Activated CD8-positive, alpha-beta memory T cell treated with anti-CD3 and anti-CD28 coated beads for 48 hours (primary cell): ENCODE data around the gene ANTXR1.

Experiments used
- DNase-seq, 3 experiments: peaks; one replicate each; pipeline ENCODE4 v3.0.0-alpha.2; 2020; ENCODE audit warnings: low read depth in 2 of 3, low spot score in 2 of 3

ANTXR1 gene

DNA sequence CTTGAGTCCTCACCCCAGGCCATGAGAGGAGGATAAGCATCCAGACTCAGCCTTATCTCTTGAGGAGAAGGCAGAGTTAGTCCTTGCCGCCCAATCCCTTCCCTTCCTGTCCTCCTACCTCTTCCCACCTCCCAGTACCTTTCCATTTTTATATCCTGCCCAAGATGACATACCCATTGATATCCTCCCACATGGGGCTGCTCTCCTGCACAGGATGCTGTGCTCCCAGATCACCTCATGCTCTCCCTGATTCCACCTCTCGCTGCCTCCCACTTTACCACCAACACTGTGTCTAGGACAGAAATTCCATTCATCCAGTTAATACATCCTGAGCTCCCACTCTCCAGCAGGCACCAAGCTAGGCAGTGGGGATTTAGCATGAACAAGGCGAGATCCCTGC is 191.7 kb downstream of the ANTXR1 start:
- no peak for DNase-seq

DNA sequence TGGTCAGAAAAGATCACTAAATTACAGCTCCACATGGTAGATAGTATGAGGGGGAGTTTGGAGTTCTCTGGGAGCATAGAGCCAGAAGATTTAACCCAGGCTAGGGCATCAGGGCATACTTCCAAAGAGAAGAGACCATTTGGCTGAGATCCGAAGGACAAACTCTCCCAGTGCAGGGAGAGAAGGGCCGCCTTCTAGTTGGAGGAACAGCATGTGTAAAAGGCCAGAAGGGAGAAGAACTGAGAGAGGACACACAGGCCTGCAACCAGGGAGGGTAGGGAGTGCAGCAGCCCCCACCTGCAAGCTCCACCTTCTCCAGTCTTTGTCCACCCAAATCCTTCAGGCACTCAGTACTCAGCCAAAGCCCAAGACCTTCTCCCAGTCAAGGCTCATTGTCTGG is 192.1 kb downstream of the ANTXR1 start:
- DNase-seq = no peak

DNA sequence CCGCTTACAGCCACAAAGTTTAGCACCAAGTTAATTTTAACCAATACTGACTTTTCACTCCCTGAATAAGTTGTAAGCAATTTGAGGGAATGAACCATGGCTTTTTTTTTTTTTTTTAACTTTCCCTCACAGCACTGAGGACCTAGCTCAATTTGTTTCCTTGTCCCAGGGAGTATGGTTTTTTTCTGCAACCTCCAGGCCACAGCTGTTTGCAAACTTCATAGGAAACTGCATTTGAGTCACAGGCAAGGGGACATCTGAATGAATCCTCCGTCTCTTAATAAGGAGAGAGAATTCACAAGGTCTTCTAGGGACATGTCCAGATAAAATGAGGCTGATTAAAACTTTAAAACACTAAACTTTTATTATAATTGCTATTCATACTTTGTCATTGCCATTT is 192.5 kb downstream of the ANTXR1 start:
- DNase-seq = no peak

DNA sequence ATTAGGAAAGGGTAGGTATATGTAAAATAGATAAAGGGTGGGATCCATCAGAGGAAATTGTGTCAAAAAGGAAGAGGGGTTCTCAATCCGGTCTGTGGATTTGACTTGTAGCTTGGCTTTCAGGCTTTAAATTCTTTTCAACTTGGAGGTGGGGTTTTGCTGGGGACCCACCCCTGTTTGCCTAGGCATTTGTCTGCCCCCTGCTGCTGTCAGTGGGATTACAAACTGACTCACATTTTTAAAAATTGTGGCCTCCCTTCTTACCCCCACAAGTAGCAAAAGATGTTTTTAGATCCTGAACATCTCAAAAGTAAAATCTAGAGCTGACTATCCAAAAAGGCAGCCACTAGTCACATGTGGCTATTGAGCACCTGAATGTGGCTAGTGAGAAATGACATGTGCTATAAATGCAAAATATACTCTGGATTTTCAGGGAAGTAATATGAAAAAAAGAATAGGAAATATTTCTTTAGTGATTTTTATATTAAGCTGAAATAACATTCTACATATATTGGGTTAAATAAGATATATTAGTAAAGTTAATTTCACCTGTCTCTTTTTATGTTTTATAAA is 195.1 kb downstream of the ANTXR1 start:
- DNase-seq = no peak

DNA sequence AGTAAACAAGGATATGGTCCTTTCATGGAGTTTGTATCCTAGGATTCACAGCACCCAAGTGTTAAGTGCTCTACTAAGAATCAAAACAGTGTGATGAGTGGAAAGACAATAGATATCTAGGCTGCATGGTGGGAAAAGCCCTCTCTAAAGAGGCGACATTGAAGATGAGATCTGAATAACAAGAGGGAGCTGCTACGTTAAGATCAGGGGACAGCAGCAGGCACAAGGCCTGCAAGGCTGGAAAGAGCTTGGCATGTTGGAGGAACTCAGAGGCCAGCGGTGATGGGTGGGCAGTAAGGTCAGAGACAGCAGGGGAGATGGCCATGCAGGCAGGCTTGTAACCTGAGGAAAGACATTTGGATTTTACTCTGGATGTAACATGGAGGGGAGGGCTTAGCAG is 196.5 kb downstream of the ANTXR1 start:
- DNase-seq = no peak

DNA sequence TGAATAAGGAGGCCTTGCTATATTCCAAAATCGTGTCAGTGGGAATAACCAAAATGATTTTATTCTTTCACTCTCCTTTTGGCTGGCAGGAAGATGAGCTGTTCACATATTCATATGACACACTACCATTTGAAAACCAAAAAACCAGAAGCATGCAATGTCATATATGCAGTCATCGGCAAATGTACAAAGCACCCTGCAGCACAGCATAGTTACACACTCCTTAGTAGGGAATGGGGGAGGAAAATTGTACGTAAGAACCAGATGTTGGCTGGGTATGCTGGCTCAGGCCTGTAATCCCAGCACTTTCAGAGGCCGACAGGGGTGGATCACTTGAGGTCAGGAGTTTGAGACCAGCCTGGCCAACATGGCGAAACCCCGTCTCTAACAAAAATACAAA is 197.4 kb downstream of the ANTXR1 start:
- no peak for DNase-seq

DNA sequence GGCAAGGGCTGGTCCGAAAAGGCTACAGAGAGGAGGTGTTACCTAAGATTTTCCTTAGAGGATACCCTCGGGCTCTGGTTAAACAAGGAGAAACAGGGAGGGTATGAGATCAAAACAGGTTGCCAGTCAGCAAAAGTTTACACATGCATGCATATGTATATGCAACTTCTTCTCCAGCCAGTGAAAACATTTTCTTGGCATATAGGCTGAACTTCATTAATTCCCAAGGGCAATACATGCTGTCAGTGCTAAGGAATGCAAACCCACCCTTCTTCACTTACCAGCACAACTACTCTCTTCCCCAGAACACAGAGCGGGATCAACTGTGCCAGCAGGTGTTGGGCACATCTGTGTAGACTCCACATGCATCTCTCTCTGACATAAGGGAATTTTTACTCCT is 198.1 kb downstream of the ANTXR1 start:
- no peak for DNase-seq

DNA sequence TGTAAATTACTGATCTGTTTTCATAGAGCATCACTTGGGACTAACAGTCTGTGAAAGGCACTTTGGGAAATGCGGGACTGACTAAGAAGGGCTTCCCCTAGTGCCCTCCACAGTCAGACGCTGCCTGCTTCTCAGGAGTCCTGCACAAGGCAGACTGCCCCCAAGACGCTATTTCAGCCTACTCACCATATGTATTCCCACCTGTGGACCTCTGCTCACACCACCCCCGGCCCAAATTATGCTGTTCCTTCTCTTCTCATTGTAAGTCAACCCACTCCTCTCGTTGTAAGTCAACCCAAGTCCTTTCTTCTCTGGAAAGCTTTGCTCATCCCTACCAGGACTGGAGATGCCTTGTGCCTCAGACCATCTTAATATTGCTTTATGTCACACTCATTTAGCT is 198.7 kb downstream of the ANTXR1 start:
- DNase-seq = no peak

DNA sequence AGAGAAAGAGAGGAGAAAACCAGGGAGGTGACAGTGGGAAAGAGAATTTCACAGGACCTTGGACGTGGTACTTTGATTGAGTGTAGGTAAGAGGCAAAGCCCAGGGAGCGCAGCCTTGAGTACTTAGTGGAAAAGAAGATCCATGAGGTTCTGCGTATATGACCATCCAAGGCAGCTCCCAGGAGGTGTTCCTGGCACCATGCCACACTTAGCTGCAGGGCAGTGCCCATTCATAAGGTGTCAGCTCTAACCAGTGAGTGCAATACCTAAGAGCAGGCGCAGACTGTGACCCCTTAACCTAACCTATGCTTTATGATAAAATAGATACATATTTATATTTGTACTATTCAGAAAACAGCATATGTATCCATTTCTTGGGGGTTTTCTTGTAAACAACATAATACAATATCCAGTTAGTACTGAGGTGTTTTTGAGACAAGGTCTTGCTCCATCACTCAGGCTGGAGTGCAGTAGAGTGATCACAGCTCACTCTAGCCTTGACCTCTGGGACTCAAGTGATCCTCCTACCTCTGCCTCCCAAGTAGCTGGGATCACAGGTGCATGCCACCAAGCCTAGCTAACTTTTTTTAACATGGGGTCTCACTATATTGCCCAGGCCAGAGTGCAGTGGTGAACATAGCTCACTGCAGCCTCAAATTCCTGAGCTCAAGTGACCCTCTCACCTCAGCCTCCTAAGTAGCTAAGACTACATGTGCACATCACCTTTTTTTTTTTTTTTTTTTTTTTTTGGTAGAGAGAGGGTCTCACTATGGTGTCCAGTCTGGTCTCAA is 199.5 kb downstream of the ANTXR1 start:
- no peak for DNase-seq

DNA sequence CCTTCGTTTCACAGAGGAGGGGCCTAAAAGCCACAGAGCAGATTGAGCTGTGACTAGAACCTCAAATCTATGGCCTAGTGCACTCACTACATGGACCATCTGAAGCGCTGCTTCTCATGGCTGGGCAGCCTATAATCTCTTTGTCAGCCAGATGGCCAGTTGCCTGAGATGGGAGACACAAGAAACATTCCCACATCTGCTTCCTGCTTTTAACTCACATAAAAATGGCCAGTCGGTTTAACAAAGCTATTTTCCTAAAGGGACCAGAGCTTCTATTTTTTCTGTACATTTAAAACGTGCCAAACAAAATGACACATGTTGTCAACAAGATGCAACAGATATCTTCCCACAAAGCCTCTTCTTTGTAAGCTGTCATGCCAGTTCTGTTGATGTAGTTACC is 200.2 kb downstream of the ANTXR1 start:
- DNase-seq = no peak

DNA sequence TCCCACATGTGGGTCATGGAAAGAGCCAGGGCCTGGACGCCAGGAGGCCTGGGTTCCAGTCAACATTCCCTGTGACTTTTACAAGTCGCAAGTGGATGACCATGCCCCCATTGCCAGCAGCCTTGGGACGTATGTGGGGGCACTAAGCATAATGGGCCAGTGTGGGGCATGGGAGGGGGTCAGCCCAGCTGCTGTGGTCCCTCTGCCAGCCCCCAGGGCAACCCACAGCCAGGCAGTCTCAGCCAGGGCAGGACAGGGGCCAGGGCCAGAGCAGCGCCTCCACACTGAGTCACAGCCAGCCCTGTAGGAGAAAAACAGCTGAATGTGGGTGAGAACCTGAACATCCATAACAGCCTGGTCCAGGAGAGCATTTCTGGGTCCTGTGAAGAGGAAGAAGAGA is 200.8 kb downstream of the ANTXR1 start:
- no peak for DNase-seq

DNA sequence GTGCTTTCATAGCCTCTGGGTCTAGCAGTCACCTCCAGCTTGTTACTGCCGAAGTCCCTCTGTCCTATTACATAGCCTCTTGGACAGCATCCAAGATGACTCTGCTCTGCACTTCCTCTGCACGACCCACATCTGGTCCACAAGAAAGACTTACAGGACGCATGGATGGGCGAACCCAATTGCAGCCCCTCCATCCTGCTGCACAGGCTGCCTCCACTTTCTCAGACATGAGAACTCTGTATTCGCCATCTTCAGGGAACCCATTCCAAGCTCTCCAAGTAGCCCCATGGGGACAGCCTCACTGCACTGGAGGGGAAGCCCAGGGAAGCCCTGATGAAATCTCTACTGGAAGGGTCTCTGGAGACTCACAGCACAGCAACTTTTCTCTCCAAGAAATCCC is 201.9 kb downstream of the ANTXR1 start:
- no peak for DNase-seq

DNA sequence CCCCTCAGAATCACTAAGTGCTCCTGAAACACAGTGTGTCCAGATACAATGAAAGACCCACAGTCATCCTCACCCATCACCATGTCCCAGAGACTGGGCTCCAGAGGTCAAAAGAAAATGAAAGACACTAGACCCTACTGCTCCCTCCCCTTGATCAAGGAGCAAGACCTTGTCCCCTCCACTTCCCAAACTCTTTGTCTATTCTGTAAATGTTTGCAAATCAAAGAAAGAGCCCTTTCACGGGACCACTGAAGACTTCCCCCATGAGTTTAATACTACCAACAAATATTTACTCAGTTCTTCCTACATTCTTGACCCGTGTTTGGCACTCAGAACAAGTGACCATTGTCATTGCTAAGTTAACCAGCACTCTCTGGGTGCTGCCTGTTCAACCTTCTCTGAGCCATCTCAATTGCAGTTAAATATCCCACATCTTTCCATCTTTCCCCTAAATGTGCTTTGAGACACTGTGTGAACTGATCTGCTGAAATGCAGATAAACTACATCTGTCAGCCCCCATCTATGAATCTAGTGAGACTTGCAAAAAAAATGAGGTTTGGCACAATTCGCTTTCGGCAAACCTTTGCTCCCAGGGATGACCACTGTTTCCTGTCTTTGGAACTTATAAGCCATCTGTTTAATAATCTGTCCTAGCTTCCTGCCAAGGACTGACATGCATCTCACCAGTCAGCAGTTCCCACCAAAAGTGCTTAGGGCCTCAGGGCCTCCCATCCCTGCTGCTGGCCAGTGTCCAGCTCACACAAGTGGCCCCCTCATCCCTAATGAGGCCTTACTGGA is 203.8 kb downstream of the ANTXR1 start:
- no peak for DNase-seq

DNA sequence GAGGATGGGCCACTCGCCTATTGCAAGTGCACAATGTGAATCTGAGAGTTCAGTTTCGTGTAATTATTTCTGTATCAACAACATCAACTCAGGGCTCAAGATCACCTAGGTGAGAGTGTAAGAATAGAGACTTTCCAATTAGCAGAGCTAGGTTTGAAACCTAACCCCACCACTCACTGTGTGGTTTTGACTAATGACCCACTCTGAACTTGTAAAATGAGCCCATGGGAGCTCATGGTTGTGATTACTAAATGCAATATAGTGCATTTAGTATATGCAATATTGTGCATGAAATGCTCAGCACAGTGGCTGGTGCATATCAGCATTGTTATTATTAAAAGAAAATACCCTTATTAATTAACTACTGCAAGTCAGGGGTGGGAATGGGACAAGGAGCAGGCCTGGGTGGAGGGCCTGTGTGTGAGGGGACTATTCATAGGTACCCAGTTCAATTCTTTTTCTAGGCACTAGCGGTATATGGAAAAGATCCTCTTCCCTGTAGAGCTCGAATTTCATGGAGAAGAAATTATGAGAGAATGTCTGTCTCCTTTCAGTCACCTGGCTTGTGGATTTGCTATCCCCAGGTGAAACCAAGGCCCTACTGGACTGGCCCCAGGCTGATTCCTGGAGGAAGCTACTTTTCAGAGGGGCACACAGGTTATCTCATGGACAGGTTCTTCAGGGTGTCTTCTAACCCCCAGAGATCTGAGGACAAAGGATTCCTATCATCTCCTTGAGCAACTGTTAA is 204.5 kb downstream of the ANTXR1 start:
- DNase-seq = no peak

DNA sequence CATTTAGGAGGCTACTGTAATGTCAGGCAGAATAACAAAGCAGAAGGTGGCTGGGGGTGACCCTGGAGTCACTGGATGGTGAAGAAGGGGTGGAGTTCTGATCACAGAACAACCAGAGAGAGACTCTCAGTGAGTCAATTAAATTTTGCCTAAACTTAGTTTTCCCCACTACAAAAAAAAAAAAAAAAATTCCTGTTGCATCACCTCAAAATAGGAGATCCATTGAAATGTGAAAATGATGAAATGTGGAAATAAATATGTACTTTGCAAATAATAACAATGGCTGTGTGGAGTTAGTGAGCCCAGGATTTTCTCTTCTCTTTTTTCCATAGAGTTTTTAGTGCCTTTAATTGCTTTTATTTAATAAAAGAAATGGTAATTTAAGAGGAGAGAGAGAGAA is 208.5 kb downstream of the ANTXR1 start:
- no peak for DNase-seq

DNA sequence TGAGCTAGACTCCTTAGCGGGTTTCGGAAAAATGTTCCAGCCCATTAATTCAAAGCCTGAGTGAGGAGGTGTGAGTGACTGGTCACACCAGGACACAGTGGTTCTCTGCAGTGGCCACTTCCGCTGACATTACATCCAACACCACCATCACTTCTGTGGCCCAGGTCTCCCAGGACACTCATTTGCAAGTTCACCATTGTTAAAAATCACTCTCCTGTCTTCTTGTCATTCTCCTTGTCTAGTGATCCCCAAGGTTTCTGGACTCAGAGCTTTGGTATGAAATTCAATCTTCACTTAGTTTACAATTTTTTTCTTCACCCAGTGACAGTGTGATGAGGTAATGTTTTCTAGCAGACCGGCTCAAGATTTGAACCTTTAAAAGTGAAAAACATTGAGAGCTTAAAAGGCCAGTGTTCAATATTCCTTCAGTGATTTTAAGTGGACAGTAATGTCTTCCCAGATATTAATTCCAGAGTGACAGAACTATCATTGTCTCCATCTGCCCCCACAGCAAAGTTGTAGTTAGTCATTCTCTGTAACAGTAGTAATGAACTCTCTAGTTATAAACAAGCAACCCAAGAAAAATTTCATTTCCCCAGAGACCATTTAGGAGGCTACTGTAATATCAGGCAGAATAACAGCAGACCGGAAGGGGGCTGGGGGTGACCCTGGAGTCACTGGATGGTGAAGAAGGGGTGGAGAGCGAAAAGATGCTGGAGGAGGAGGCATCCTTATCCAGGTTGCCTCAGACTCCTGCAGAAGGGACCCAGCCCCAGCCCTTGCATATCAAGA is 209.2 kb downstream of the ANTXR1 start:
- no peak for DNase-seq

DNA sequence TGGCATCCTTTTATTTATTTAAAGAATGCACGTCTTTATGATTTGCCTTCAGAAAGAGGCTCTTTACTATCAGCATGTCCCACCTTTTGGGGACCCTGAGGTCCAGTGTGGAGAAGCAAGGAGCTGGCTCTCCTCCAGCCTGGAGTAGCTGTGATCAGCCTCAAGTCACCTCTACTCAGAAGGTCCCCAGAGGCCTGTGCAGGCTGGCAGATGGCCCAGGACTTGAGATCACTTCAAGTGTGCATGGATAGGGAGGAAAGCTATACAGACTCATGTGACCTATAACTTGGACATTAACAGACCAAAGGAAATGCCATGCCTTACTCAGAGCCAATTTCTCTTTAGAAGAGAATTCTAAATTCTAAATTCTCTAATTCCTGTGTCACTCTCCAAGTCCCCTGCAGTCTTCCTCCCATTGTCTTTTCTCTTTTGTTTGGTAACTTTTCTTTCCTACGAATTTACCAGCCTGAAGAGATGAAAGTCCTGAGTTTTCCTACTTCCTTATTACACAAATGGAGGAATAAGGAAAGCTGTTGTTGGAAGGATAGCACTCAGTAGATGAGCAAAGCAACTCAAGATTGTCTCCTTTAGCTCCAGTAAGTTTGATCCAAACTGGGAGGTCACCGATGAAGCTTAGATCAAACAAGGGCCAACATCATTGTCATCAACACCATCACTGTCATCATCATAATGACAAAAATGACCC is 210.1 kb downstream of the ANTXR1 start:
- no peak for DNase-seq

DNA sequence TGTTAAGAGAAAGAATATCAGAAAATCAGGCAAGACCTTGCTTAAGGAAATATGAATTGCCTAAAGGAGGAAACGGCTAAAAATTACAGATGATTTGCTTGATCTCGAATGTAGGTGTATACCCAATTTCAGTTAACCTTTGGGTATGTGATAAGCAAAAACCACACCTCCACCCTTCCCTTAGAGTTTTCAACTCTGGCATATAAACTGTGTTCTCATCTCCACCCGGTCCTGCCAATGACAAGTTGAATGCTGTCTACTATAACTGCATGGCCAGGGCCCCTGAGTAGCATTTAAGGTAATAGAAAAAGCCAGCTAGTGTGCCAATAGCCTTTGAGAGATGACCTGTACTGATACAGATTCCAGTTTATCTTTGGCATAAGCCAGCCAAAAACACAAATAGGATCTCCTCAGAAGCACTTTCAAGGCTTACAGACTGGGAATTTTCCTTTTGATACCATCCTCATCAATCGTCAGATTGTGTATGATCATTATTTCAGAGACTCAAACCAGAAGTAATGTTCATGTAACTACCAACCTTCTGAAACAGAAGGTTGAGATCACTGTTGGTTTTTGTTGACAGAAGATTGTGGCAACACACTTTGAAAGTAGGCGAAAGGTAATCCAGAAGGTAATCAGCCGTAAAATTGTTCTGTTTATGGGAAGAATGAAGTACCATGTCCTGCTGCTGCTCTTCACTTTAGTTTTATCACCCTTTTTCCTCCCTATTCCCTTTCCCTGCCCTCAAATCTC is 211.0 kb downstream of the ANTXR1 start:
- DNase-seq = no peak

DNA sequence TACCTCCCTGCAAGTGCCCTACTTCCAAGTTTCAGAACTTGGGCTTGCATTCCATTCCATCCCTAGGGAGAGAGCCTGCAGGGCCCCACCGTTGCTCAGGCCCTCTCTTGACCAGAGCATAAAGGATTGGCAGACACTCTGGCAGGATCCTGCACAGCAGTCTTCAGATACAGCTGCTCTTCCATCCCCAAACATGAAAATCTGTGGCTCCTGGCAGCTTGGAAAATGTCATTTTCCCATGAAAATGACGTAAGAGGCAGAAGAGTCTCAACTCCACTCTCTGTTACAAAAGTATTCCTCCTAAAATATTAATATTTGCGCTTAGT is 211.5 kb downstream of the ANTXR1 start:
- no peak for DNase-seq

DNA sequence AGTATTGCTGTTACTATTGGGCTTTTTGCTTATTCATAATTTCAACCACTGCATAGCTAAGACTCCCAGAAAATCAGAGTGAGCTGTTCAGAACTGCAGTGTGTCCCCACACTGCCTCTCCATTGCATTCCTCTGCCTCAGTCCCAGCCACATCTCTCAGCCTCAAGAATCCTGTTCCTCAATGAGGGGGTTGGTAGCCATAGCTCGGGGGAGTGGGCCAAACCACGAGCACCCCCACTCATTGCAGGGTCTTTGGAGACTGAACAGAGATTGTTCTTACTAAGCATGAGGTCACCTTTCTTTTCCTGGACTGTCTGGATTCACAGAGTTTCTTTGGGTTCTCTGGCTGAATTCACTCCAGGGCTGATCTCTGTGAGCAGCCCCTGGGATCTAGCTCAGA is 213.0 kb downstream of the ANTXR1 start:
- no peak for DNase-seq
